Endothelial cell of umbilical vein (primary cell): ENCODE data around the gene SLC8A1. TPM values are rescaled to one million over a fixed set of nuclear protein-coding genes. Genes with fewer than 3 reads are reported as not detected.

Experiments used
- BruUV-seq: library from RNA; stranded (reverse); fragments of 400-500 nt; replicated peaks from 2 replicates; lab custom pipeline; 2021; lab: Mats Ljungman, UMichigan
- CTCF ChIA-PET: fragments of 300-600, 350-600 bp; sonication (Branson Sonifier 250); formaldehyde crosslinking; loops from one replicate; lab custom pipeline; 2021; ENCODE audit warnings: antibody characterized with exemption, inconsistent platforms; lab: Charles Lee
- POLR2A ChIA-PET: fragments of 300-600, 350-600 bp; sonication (Branson Sonifier 250); formaldehyde crosslinking; loops from one replicate; lab custom pipeline; 2021; ENCODE audit warnings: antibody characterized with exemption, inconsistent platforms; lab: Charles Lee
- DNase-seq: peaks from one replicate; pipeline ENCODE4 v3.0.0-alpha.2; 2011; ENCODE audit warnings: low read depth, low spot score
- FAIRE-seq: peaks from 2 replicates; lab custom pipeline; 2011; peaks lifted over from hg19 to GRCh38; lab: Jason Lieb, UNC
- H2AFZ ChIP-seq: 2 replicates; pipeline ENCODE4 v1.6.0; 2012; ENCODE audit warnings: low read depth, low read length, control low read depth, inconsistent platforms
- H3K27ac ChIP-seq: 2 replicates; pipeline ENCODE4 v1.5.1; 2011; ENCODE audit warnings: low read depth, mild to moderate bottlenecking, control low read depth, low read length, moderate library complexity; ENCODE audit not compliant: insufficient read depth
- H3K27me3 ChIP-seq, 2 experiments: 2 replicates each; pipeline versions ENCODE4 v1.6.0 to v1.6.1; 2011; ENCODE audit warnings: low read length in 2 of 2, mixed read lengths in 1 of 2; ENCODE audit not compliant: control insufficient read depth in 2 of 2, insufficient read depth in 2 of 2
- H3K36me3 ChIP-seq, 2 experiments: 2 replicates in 1 of 2; 3 replicates in 1 of 2; pipeline ENCODE4 v1.5.1; 2011; ENCODE audit warnings: low read length in 2 of 2, mild to moderate bottlenecking in 1 of 2, moderate library complexity in 1 of 2; ENCODE audit not compliant: control insufficient read depth in 2 of 2, insufficient read depth in 2 of 2; ENCODE audit errors: extremely low read depth in 1 of 2
- H3K4me1 ChIP-seq: 3 replicates; pipeline ENCODE4 v1.5.1; 2011; ENCODE audit warnings: mild to moderate bottlenecking, low read length; ENCODE audit not compliant: control insufficient read depth, insufficient read depth; ENCODE audit errors: extremely low read depth
- H3K4me2 ChIP-seq: 2 replicates; pipeline ENCODE4 v1.6.1; 2011; ENCODE audit warnings: low read length, control low read depth, mixed read lengths; ENCODE audit not compliant: insufficient read depth
- H3K4me3 ChIP-seq, 3 experiments: fragments of 200-600 bp in 1 of 3; sonication (generic), shearing (Covaris generic) in 1 of 3; replicated peaks in 1 of 3; 2 replicates each; pipeline ENCODE4 v1.5.1; 2011 to 2016; ENCODE audit warnings: control low read depth in 3 of 3, low read length in 3 of 3, mild to moderate bottlenecking in 2 of 3, inconsistent platforms in 1 of 3, low read depth in 1 of 3, moderate library complexity in 1 of 3; ENCODE audit not compliant: insufficient read depth in 1 of 3
- H3K79me2 ChIP-seq: 2 replicates; pipeline ENCODE4 v1.6.0; 2012; ENCODE audit warnings: low read length, inconsistent platforms; ENCODE audit not compliant: control insufficient read depth, insufficient read depth
- H3K9ac ChIP-seq: replicated peaks from 2 replicates; pipeline ENCODE3; 2011; ENCODE audit warnings: low read length, control low read depth; ENCODE audit not compliant: insufficient read depth; ENCODE audit errors: extremely low read depth
- H3K9me1 ChIP-seq: replicated peaks from 3 replicates; pipeline ENCODE4 v1.6.0; 2011; ENCODE audit warnings: mild to moderate bottlenecking, low read length; ENCODE audit not compliant: control insufficient read depth, insufficient read depth; ENCODE audit errors: extremely low read depth
- H3K9me3 ChIP-seq: replicated peaks from 2 replicates; pipeline ENCODE4 v1.5.1; 2012; ENCODE audit warnings: low read length, inconsistent platforms; ENCODE audit not compliant: control insufficient read depth, insufficient read depth
- H4K20me1 ChIP-seq: replicated peaks from 2 replicates; pipeline ENCODE3; 2011; ENCODE audit warnings: mild to moderate bottlenecking, low read length; ENCODE audit not compliant: control insufficient read depth, insufficient read depth; ENCODE audit errors: extremely low read depth
- CTCF ChIP-seq, 2 donors: IDR thresholded peaks; 1 replicate in 1 of 2; 2 replicates in 1 of 2; pipeline ENCODE4 v1.5.1; 2011; ENCODE audit warnings: low read length in 2 of 2, mild to moderate bottlenecking in 2 of 2, moderate library complexity in 2 of 2, control low read depth in 1 of 2, inconsistent platforms in 1 of 2, low read depth in 1 of 2; ENCODE audit not compliant: insufficient read depth in 1 of 2; ENCODE audit errors: extremely low read depth in 1 of 2
- EZH2 ChIP-seq: IDR thresholded peaks from 2 replicates; pipeline ENCODE4 v1.6.1; 2012; ENCODE audit warnings: borderline replicate concordance, low read depth, mild to moderate bottlenecking, moderate library complexity, low read length, inconsistent platforms; ENCODE audit not compliant: severe bottlenecking
- FOS ChIP-seq: IDR thresholded peaks from 2 replicates; pipeline ENCODE4 v1.6.1; 2011; ENCODE audit warnings: mild to moderate bottlenecking, low read length, moderate library complexity, borderline replicate concordance; ENCODE audit not compliant: insufficient read depth
- GATA2 ChIP-seq: IDR thresholded peaks from 2 replicates; pipeline ENCODE4 v1.7.0; 2011; ENCODE audit warnings: low read depth, mild to moderate bottlenecking, moderate library complexity, mixed read lengths, low read length; ENCODE audit not compliant: insufficient read length, insufficient read depth
- JUN ChIP-seq: IDR thresholded peaks from 2 replicates; pipeline ENCODE4 v1.6.1; 2011; ENCODE audit warnings: borderline replicate concordance, low read depth; ENCODE audit not compliant: insufficient read length, insufficient read depth
- MAX ChIP-seq: IDR thresholded peaks from 2 replicates; pipeline ENCODE4 v1.6.1; 2011; ENCODE audit not compliant: insufficient read depth, insufficient read length
- MYC ChIP-seq: IDR thresholded peaks from one replicate; pipeline ENCODE4 v1.6.1; 2011; ENCODE audit warnings: mild to moderate bottlenecking, low read depth, low read length
- POLR2A ChIP-seq: IDR thresholded peaks from 2 replicates; pipeline ENCODE4 v1.6.1; 2012; ENCODE audit warnings: low read depth, mild to moderate bottlenecking, control low read depth, low read length
- POLR2AphosphoS5 ChIP-seq: IDR thresholded peaks from 2 replicates; pipeline ENCODE4 v1.6.1; 2012; ENCODE audit warnings: low read depth, mild to moderate bottlenecking, control low read depth, low read length, moderate library complexity; ENCODE audit not compliant: insufficient read depth
- dilution Hi-C: fragments of 300-500 bp; cut with MboI; formaldehyde crosslinking; loops from one replicate; pipeline ENCODE4 v1.15.0; 2019; ENCODE audit warnings: low sequenced_read_pairs; ENCODE audit not compliant: extremely low pct_ligation_motif_present
- intact Hi-C: fragments of 100-400 bp; cut with micrococcal nuclease; formaldehyde crosslinking; loops from one replicate; pipeline ENCODE4 v1.10.0; 2022
- polyA plus RNA-seq, 4 experiments: library from polyadenylated mRNA; depleted of rRNA in 3 of 4; stranded (reverse) in 3 of 4; unstranded in 1 of 4; fragments of >200 nt; gene quantifications; 2 replicates each; pipeline versions ENCODE4 v1.2.1 to v1.2.3, GENCODE V29; 2011 to 2012; ENCODE audit warnings: missing spikeins in 1 of 4
- total RNA-seq: library from RNA; stranded (reverse); gene quantifications from 2 replicates; pipeline ENCODE4 v1.2.3, GENCODE V29; 2021

Gene SLC8A1
- total and polyA plus RNA-seq, 2 donors (not counting 3 experiments of a cell fraction or from before 2014, with no cell fraction given): 0.19 to 1.8 TPM

GRCh38 chr2:40123326-40123725, 328.6 kb downstream of the SLC8A1 start:
- DNase-seq (no peak), FAIRE-seq (no peak)
- H4K20me1 ChIP-seq: no peaks in the 10 kb centered on the region
- H3K9me1 ChIP-seq: no peaks in the 10 kb centered on the region
- ChIA-PET POLR2A (no interaction called here), CTCF (interaction anchor here (1.5 kb wide), 1 partner anchor 12 kb away, joined by 3 read pairs; no protein-coding TSS in a partner anchor)
- intact Hi-C loops (no loop called here), dilution Hi-C loops (no loop called here)
- H3K79me2 ChIP-seq: no peaks in the 10 kb centered on the region
- H3K9ac ChIP-seq: no peak overlapping the region
- H2AFZ ChIP-seq: no peak overlapping the region
- H3K4me3 ChIP-seq: no peak overlapping the region
- H3K9me3 ChIP-seq: no peaks in the 10 kb centered on the region
- no peaks in the 10 kb centered on the region for H3K27me3 ChIP-seq
- H3K36me3 ChIP-seq: no peaks in the 10 kb centered on the region
- no peak overlapping the region for H3K27ac ChIP-seq
- BruUV-seq: no TSS peak
- H3K4me2 ChIP-seq: no peak overlapping the region
- no peaks in the 10 kb centered on the region for H3K4me1 ChIP-seq
- TF ChIP-seq CTCF (IDR thresholded peaks at IDR 0.05; ENCODE audit: extremely low read depth in 1 of 2, insufficient read depth in 1 of 2, low read depth in 1 of 2, low read length in 2 of 2) (no peak), FOS (no peak), JUN (no peak), MAX (no peak)

DNA sequence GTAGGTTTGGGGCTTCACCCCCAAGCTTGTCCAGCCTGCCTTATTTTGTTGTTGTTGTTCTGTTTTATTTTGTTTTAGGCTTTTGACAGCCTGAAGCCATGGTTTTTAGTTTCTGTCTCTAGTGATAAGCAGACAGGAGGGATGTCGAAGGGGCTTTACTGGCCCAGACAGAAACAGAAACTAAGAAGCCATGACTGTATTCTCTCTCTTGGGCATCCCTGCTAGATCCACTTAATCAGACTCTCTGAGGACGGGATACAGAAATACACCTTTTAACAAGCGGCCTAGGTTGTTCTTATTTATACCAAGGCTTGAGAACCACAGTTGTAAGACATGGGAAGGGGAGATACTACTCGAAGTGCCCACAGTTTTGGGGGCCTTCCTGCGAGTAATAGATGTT, 330.9 kb downstream of the SLC8A1 start:
- Histone ChIP-seq H3K9ac (no peak overlapping the region), H3K9me1 (no peaks in the 10 kb centered on the region), H3K9me3 (no peaks in the 10 kb centered on the region), H3K27me3 (no peaks in the 10 kb centered on the region), H3K4me2 (no peak overlapping the region), H3K27ac (no peak overlapping the region), H3K4me1 (no peaks in the 10 kb centered on the region), H4K20me1 (no peaks in the 10 kb centered on the region), H3K79me2 (no peaks in the 10 kb centered on the region), H2AFZ (no peak overlapping the region), H3K4me3 (no peak overlapping the region), H3K36me3 (no peaks in the 10 kb centered on the region)
- intact Hi-C loops (no loop called here), dilution Hi-C loops (no loop called here)
- FAIRE-seq (no peak), DNase-seq (no peak)
- ChIA-PET CTCF (interaction anchor here (1.0 kb wide), 1 partner anchor 12 kb away, joined by 3 read pairs; no protein-coding TSS in a partner anchor), POLR2A (no interaction called here)
- BruUV-seq: no TSS peak
- no peak for TF ChIP-seq POLR2A
- TF ChIP-seq POLR2AphosphoS5: no peak
- TF ChIP-seq MAX: no peak
- TF ChIP-seq CTCF (IDR thresholded peaks at IDR 0.05; ENCODE audit: extremely low read depth in 1 of 2, insufficient read depth in 1 of 2, low read depth in 1 of 2, low read length in 2 of 2): no peak
- no peak for TF ChIP-seq MYC
- TF ChIP-seq FOS: no peak
- no peak for TF ChIP-seq GATA2
- TF ChIP-seq JUN: no peak
- no peak for TF ChIP-seq EZH2
